Fibroblast of skin of left biceps (primary cell): ENCODE data around the gene PPIB.
"Not testable (repeated sequence)": the region's sequence is repeated elsewhere in the genome, so short reads cannot be mapped to it uniquely, and the experiment has no call there.

Experiments used
- DNase-seq, 2 experiments: peaks; one replicate each; pipeline ENCODE4 v3.0.0-alpha.2; 2013; ENCODE audit warnings: low read depth in 2 of 2

PPIB gene

GRCh38 chr15:64141798-64142512 lies 20.9 kb downstream of the PPIB start:
- no peak for DNase-seq

- DNase-seq, result no peak
Measured at GRCh38 chr15:64138331-64138941, 24.4 kb downstream of the PPIB start.

- no peak for DNase-seq
Measured at GRCh38 chr15:64137226-64137833, 25.5 kb downstream of the PPIB start.

GRCh38 chr15:64136347-64136746 lies 26.5 kb downstream of the PPIB start:
- no peak for DNase-seq

- DNase-seq, result no peak
Measured at GRCh38 chr15:64134345-64134829, 28.4 kb downstream of the PPIB start.

- no peak for DNase-seq
Measured at GRCh38 chr15:64133623-64134344, 29.0 kb downstream of the PPIB start.

GRCh38 chr15:64132217-64132616 lies 30.6 kb downstream of the PPIB start:
- DNase-seq, result no peak

- DNase-seq, result no peak
Measured at GRCh38 chr15:64131547-64131946, 31.3 kb downstream of the PPIB start.

- DNase-seq, result no peak
Measured at GRCh38 chr15:64130159-64130558, 32.7 kb downstream of the PPIB start.

GRCh38 chr15:64127521-64128270 lies 35.1 kb downstream of the PPIB start:
- no peak for DNase-seq

- DNase-seq, result no peak
Measured at GRCh38 chr15:64125978-64126377, 36.8 kb downstream of the PPIB start.

GRCh38 chr15:64122936-64123351 lies 39.9 kb downstream of the PPIB start:
- no peak for DNase-seq

GRCh38 chr15:64122444-64122843 lies 40.4 kb downstream of the PPIB start:
- no peak for DNase-seq

GRCh38 chr15:64121614-64122013 lies 41.2 kb downstream of the PPIB start:
- DNase-seq, result no peak

GRCh38 chr15:64120322-64120721 lies 42.5 kb downstream of the PPIB start:
- DNase-seq, result not testable (repeated sequence)

- DNase-seq, result no peak
Measured at GRCh38 chr15:64117759-64118487, 44.9 kb downstream of the PPIB start.

- DNase-seq, result no peak
Measured at GRCh38 chr15:64112904-64113303, 49.9 kb downstream of the PPIB start.

GRCh38 chr15:64112073-64112772 lies 50.6 kb downstream of the PPIB start:
- no peak for DNase-seq

GRCh38 chr15:64111679-64112050 lies 51.2 kb downstream of the PPIB start:
- no peak for DNase-seq

GRCh38 chr15:64110950-64111678 lies 51.7 kb downstream of the PPIB start:
- DNase-seq, result no peak
